ENCODE measurements around the gene MAP4K2.

DNA sequence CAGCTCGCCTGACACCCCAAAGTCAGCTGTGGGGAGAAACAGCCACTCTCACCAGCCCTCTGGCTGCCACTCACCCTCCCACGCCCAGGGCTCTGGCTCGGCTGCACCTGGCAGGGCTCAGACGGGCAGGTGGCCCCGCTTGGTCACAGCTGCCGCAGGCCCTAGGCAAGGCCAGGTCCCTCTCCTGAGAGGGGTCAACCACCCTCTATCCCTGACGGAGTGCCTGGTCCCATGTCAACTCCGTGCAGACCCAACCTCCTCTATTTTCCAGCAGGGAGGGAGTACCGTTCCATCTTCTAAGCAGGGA, 1.9 kb downstream of the MAP4K2 start:
- TF ChIP-seq, protein P1, sequence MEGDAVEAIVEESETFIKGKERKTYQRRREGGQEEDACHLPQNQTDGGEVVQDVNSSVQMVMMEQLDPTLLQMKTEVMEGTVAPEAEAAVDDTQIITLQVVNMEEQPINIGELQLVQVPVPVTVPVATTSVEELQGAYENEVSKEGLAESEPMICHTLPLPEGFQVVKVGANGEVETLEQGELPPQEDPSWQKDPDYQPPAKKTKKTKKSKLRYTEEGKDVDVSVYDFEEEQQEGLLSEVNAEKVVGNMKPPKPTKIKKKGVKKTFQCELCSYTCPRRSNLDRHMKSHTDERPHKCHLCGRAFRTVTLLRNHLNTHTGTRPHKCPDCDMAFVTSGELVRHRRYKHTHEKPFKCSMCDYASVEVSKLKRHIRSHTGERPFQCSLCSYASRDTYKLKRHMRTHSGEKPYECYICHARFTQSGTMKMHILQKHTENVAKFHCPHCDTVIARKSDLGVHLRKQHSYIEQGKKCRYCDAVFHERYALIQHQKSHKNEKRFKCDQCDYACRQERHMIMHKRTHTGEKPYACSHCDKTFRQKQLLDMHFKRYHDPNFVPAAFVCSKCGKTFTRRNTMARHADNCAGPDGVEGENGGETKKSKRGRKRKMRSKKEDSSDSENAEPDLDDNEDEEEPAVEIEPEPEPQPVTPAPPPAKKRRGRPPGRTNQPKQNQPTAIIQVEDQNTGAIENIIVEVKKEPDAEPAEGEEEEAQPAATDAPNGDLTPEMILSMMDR (conservative IDR thresholded peaks at IDR 0.05 in 1 of 2, IDR thresholded peaks at IDR 0.05 in 1 of 2; ENCODE audit: extremely low read depth in 1 of 2, insufficient read depth in 1 of 2, low read depth in 1 of 2, low read length in 2 of 2), result no peak
- TF ChIP-seq EZH2 (IDR thresholded peaks at IDR 0.05; ENCODE audit: borderline replicate concordance, low read length), result no peak
